ENCODE measurements around the gene SEPHS1.
"Not testable (repeated sequence)": the region's sequence is repeated elsewhere in the genome, so short reads cannot be mapped to it uniquely, and the experiment has no call there.

The SEPHS1 gene, protein sequence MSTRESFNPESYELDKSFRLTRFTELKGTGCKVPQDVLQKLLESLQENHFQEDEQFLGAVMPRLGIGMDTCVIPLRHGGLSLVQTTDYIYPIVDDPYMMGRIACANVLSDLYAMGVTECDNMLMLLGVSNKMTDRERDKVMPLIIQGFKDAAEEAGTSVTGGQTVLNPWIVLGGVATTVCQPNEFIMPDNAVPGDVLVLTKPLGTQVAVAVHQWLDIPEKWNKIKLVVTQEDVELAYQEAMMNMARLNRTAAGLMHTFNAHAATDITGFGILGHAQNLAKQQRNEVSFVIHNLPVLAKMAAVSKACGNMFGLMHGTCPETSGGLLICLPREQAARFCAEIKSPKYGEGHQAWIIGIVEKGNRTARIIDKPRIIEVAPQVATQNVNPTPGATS

DNA sequence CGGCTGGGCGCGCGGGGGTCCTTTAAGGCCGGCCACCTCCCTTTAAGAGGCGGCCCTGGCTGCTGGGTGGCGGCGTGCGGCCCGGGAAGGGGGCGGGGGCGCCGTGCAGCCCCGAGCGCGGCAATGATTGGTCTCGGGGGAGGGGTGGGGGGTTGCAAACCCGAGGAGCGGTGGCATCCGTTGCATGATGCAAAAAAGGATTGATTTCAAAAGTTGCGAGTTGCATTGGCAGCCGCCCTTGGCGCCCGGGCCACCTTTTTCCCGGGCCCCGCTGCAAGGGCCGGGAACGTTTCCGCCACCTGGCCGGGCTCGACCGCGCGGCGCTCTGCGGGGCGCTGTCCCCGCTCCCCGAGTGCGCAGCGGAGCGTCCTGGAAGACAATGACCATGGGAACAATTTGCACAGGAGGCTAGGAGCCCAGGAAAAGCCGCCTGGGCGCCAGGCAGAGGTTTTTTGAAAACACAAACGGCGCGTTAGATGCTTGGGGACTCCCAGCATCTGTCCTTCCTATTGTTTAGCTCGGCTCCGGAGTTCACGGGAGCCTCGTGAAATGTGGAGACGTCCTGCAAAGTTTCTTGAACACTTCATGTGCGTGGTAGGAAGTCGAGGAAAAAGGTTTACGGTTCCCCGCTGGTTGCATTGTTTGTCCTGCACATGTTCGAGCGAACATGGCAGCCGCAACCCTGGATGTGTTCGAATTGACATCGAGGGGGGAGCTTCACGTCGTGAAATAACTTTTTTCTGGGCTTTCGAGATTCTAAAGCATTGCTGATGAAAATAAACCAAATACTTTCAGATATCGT is at the start of gene SEPHS1:
Gene SEPHS1, minus strand, starts transcription at position 78 of the 802 bp plus-strand sequence. CDS start 3,343 bp downstream, outside the sequence.
- DNase-seq (ENCODE audit: low spot score), result peak; percentile 70

- DNase-seq (ENCODE audit: low spot score), result no peak
Measured at GRCh38 chr10:13397052-13397451, 49.0 kb upstream of the SEPHS1 start.

- no peak for DNase-seq (ENCODE audit: low spot score)
Measured at GRCh38 chr10:13396369-13396768, 48.3 kb upstream of the SEPHS1 start.

DNA sequence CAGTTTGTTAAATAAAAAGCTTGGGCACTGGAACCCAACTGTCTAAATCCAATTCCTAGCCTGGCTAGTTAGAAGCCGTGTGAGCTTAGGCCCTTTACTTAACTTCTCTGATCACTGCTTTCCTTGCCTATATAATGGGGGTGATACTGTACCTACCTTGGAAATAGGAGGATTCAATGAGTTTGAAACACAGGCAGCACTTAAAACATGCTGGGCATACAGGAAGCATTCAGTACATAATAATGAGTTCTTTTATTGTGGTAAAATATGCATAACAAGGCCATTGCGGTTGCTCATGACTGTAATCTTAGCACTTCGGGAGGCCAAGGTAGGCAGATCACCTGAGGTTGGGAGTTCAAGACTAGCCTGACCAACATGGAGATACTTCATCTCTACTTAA is 47.4 kb upstream of the SEPHS1 start:
- DNase-seq (ENCODE audit: low spot score), result no peak

GRCh38 chr10:13393640-13394039 is 45.5 kb upstream of the SEPHS1 start:
- DNase-seq (ENCODE audit: low spot score), result no peak

GRCh38 chr10:13392701-13393100 is 44.6 kb upstream of the SEPHS1 start:
- no peak for DNase-seq (ENCODE audit: low spot score)

DNA sequence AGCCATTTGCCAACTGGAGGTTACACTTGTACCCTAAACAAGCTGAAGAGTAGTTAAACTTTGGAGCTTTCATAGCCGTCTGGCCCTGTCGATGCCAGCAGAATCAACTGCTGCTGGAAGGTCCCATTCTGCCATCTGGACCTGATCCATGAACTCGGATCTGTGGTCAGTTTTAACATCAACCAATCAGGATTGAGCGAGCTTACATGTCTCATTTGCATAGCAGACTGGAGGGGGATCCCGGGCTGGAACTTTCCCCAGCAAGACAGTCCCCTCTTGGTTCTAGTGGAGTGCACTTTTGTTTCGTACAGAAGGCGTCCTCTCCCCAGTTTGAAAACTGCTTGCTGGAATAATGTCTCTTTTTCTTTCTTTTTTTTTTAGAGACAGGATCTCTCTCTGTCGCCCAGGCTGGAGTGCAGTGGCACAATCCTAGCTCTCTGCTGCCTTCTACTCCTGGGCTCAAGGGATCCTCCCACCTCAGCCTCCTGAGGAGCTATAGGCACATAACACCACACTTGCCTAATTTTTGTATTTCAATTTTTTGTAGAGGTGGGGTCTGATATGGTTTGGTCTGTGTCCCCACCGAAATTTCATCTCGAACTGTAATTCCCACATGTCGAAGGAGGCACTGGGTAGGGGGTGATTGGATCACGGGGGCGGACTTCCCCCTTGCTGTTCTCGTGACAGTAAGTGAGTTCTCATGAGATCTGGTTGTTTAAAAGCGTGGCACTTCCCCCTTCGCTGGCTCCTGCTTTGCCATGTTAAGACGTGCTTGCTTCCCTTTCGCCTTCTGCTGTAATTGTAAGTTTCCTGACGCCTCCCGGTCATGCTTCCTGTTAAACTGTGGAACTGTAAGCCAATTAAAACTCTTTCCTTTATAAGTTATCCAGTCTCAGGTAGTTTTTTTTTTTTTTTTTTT is 42.8 kb upstream of the SEPHS1 start:
- DNase-seq (ENCODE audit: low spot score), result no peak

DNA sequence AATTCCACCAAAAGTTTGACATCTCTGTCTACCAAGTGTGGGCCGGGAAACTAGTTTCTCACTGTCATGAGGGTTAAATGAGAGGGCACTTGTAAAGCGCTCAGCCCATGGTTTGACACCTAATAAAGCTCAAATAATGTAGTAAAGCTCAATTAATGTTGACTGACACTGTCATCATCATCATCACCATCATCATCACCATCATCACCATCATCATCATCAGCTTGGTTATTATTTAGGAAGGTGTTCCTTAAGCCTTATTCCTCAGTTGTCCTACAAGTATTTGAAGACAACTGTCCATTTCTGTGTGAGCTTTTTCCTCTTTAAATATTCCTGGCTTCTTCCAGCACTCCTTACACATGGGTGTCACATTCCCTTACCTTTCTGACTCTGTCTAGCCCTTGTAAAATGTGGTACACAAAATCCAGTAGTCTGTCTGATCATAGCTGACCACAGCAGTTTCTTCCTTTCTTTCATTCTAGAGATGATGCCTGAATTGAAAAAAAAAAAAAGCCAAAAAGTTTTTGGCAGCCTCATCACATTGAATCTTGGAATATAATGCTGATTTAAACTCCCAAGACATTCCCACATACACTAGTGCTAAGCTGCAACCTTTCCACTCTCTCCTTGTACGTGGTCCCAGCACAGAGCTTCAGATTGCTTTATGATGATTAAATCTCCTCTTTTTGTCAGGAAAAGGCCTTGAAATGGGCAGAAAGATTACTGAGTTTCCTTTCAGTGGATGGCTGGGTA is 40.6 kb upstream of the SEPHS1 start:
- no peak for DNase-seq (ENCODE audit: low spot score)

GRCh38 chr10:13386021-13386420 is 37.9 kb upstream of the SEPHS1 start:
- no peak for DNase-seq (ENCODE audit: low spot score)

DNA sequence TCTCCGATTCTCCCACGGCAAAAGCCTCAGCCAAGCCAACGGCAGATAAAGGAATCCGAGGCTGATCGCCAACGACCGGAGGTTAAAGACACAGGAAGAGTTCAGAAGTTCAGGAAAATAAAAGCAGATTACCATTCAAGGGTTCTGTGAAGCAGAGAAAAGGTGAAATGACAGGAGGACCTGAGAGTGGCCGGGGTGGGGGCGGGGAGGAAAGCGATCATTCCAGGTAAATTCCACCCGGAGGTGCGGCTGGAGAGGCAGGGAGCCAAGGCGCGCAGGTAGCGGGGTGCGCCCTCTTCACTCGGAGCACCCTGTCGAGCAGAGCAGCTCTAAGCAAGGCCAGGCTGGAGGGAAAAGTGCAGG is 35.3 kb upstream of the SEPHS1 start:
- DNase-seq (ENCODE audit: low spot score), result no peak

DNA sequence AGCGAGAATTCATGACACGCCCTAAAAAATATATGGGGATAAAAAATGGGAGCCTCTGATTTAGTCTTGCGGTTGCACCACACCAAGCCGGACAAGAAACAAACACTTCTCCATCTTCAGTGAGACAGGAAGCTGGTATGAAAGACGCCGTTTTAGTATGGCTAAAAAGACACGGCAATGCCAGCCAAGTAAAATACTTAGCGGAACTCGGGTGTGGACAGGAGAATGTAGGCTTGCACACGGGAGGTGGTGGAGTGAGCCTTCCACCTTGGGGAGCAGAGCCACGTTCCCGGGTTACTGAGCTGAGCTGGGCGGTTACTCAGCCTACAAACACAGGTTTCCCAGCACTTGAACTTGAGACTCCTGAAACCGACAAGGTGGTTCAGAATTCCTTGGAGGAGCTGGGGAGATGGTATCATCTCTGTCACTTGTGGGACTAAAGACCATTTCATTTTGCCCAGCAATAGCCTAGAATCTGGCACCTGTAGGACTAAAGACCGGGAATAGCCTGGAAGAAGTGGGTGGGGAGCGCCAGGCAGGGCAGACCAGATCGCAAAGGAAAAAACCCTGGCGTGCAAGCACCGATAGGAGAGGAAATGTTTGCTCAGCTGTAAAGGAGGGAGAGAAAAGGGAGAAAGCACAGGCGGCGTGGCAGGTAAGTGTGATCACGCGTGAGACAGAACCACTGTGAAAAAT is 34.8 kb upstream of the SEPHS1 start:
- no peak for DNase-seq (ENCODE audit: low spot score)

DNA sequence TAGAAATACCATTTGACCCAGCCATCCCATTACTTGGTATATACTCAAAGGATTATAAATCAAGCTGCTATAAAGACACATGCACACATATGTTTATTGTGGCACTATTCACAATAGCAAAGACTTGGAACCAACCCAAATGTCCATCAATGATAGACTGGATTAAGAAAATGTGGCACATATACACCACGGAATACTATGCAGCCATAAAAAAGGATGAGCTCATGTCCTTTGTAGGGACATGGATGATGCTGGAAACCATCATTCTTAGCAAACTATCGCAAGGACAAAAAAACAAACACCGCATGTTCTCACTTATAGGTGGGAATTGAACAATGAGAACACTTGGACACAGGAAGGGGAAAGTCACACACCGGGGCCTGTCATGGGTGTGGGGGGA is 31.0 kb upstream of the SEPHS1 start:
- not testable (repeated sequence) for DNase-seq (ENCODE audit: low spot score)

DNA sequence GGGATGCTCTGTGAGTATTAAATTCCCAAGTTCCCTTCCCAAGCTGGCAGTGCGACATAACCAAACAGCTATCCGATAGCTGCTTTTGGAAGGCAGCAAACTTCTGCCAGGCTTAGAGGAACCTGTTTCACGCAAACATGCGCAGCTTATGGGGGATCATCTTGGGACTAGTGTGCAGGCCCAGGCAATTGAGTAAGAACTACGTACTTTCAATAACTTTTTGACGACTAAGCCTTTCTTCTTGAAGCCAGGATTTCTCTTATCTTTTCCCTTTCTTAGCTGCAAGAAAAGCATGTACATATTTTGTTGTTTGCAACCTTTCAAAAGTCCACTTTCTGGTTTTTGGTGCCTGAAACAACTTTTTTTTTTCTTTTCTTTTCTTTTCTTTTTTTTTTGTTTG is 28.7 kb upstream of the SEPHS1 start:
- no peak for DNase-seq (ENCODE audit: low spot score)

GRCh38 chr10:13376297-13376696 is 28.2 kb upstream of the SEPHS1 start:
- peak; percentile 17 for DNase-seq (ENCODE audit: low spot score)

GRCh38 chr10:13375791-13376190 is 27.7 kb upstream of the SEPHS1 start:
- DNase-seq (ENCODE audit: low spot score), result no peak

DNA sequence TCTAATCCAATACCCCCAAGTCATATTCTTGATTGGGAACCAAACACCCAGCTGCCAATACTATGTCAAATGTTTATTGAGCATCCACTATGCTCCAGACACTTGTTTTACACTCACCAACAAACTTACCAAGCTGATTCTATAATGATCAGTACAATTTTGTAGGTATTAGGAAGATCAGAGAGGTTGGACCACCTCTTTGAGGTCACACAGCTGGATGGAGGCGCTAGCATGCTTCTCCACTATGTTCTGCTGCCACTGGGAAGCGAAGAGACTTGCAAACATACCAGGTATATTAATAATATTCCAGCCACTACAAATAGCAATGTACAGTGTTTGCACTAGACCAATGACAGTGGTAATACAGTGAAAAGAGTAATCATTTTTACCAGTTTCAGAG is 25.6 kb upstream of the SEPHS1 start:
- no peak for DNase-seq (ENCODE audit: low spot score)

- DNase-seq (ENCODE audit: low spot score), result no peak
Measured at GRCh38 chr10:13372524-13372923, 24.4 kb upstream of the SEPHS1 start.

DNA sequence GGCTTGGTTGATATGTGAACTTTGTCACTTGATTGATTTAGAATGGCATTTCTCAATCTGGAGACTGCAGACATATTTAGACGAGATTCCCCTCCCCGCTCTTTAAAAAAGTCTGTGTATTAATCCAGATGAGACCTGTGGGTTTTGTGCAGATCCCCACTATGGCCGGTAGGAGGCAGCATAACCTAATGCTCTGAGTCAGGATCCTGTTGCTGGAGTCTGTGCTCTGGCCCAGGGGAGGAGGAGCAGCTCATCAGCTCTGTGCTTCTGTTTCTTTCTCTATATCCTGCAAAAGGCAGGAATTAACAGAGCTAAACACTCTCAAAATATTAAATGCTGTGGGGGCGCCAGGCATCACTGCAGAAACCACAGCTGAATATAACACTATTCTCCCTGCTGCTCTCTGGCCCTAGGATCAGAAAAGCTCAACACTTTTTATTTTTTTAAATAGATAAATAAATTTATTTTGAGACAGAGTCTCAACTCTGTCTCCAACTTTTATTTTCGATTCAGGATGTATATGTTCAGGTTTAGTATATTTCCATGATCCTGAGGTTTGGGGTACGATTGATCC is 23.9 kb upstream of the SEPHS1 start:
- peak; percentile 72 for DNase-seq (ENCODE audit: low spot score)

GRCh38 chr10:13366891-13367290 is 18.8 kb upstream of the SEPHS1 start:
- DNase-seq (ENCODE audit: low spot score), result no peak

- DNase-seq (ENCODE audit: low spot score), result no peak
Measured at GRCh38 chr10:13365831-13366230, 17.7 kb upstream of the SEPHS1 start.

DNA sequence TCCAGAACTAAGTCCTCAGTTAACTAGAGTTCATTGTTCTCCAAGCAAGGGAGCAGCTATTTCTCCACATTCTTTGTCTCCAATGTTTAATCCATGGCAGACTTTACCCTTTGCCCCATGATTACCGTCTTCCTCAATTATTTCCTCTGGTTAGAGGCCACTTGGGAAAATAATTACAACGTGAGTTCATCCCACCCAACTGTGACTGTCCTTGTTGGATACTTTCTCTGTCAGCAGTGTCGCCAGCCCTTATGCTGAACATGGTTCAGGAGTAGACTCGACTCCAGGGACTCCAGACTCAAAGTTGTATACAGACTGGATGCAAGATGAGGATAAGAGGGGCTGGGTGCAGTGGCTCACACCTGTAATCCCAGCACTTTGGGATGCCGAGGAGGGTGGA is 17.1 kb upstream of the SEPHS1 start:
- DNase-seq (ENCODE audit: low spot score), result no peak

All from putamen (tissue), 1 donor.